SIG-M5 treated with dmso at 0.1 percent for 504 hours (cell line): ENCODE results near the gene MIF.

Source experiments
- DNase-seq: peaks from one replicate; lab custom pipeline; 2025; ENCODE audit not compliant: unreplicated experiment; lab: John Stamatoyannopoulos, UW

MIF gene

DNA sequence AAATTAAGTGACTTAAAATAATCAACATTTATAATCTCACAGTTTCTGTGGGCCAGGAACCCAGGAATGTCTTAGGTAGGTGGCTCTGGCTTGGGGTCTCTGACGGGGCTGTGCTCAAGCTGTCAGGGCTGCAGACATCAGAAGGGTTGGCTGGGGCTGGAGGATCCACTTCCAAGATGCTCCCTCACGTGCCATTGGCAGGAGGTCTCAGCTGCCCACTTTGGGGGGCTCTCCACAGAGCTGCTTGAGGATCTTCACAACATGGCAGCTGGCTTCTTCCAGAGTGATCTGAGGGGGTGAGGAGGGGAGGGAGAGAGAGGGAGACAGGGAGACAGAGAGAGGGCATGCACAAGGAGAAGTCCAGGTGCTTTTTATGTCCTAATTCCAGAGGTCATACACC, 18.4 kb upstream of the MIF start:
- DNase-seq, result no peak

DNA sequence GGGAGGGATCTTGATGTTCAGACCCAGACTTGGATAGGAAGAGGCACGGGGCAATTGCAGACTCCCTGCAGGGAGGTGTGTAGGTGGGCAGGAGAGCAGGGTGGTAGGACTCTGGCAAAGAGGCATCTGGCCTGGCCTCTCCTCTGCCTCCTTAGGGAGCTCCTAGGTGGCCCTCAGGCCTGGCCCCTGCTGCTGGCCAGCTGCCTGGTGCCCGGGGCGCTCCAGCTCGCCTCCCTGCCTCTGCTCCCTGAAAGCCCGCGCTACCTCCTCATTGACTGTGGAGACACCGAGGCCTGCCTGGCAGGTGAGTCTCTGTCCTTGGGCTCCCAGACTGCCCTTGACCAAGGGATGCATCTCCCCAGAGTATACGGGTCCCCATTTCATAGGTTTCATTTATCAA, 16.6 kb upstream of the MIF start:
- no peak for DNase-seq

DNA sequence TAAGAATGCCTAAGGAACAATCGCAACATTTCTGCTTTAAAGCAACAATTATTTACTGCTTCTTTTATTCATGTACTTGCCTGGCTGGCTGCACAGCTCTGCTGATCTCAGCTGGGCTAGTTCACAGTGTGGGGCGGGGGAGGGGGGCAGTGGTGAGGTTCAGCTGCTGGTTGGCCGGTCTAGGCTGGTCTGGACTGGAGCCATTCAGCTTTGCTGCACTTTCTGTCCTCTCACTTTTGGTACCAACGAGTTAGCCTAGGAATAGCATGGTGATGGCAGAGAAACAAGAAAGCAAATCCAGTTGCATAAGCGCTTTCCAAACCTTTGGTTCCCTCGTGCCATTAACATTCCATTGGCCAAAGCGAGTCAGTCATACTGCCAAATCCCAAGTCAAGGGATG, 16.0 kb upstream of the MIF start:
- no peak for DNase-seq

DNA sequence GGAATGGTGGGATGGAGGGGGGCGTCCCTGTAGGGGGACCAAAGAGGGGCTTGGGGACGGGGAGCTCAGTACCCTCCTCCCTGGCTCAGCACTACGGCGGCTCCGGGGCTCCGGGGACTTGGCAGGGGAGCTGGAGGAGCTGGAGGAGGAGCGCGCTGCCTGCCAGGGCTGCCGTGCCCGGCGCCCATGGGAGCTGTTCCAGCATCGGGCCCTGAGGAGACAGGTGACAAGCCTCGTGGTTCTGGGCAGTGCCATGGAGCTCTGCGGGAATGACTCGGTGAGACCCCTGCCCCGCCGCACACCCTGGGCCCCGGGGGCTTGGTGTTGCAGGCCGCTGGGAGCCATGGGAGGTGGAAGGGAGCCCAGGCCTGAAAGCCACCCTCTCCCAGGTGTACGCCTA, 11.8 kb upstream of the MIF start:
- no peak for DNase-seq

DNA sequence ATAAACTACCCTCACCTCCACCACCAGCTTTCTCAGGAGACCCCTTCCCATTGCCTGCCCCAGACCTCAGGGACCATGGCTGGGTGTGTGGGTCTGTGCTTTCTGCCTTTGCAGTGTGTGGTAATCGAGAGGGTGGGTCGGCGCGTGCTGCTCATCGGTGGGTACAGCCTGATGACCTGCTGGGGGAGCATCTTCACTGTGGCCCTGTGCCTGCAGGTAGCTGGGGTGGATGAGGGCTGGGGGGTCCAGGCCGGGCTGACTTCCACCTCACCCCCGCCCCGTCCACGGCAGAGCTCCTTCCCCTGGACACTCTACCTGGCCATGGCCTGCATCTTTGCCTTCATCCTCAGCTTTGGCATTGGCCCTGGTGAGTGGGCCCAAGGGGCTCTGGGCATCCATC, 10.5 kb upstream of the MIF start:
- no peak for DNase-seq

DNA sequence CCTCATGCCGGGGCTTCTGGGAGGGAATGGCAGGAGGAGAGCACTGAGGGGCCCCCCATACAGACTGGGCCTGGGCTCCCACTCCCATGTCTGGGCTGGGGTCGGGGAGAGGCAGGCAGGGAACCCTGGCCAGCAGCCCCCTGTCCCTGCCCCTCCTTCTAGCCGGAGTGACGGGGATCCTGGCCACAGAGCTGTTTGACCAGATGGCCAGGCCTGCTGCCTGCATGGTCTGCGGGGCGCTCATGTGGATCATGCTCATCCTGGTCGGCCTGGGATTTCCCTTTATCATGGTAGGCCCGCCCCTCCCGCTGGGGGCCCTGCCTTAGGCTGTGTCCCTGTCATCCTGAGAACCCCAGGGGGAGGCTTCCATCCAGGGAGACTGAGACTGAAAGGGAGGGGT, 10.0 kb upstream of the MIF start:
- no peak for DNase-seq

DNA sequence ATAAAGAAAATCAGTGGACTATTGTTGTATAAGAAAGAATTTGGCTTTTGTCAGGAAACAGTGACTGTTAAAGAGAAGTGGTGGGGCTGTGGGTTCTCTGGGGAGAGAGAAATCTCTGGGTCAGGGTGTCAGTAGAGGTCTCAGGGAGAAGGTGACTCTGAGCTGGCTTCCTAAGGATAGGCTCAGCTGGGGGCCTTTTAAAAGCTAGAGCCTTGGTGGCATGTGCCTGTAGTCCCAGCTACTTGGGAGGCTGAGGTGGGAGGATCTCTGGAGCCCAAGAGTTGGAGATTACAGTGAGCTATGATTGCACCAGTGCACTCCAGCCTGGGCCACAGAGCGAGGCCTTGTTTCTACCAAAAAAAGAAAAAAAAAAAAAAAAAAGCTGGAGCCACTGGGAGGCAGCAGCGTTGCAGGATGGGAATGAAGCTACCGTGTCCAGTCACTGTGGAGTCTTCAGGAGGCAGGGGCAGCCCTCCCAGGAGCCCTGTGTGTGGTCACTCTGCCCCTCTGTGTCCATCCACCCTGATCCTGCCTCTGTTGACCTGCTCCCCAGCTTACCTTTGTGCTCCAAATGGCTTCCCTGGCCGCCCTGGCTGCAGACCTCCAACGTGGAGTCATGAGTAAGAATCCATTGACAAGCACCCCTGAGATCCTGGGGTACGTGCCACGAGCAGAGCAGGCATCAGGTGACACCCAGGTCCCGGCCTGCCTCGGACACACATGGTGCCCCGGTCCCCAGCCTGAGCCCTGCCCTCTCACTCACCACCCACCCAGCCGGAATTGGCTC, 5.4 kb upstream of the MIF start:
- no peak for DNase-seq

DNA sequence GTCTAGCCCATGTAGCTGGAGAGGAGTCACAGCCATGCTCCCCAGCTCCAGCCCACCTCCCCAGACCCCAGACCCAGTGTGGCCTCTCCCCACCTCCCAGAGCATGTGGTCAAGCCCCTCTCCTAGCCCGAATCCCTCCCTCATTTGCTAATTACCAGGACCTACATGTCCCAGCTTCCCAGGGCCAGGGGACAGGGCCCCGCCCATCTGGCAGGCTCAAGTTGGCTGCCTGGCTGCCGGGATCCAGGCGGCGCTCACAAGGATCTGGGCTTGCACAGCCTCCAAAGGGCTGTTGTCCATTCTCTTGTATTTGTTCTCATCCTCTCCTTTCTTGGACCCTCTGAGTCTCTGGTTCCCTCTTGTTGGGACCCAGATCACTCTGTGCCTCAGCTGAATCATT, 4.6 kb upstream of the MIF start:
- DNase-seq, result no peak

DNA sequence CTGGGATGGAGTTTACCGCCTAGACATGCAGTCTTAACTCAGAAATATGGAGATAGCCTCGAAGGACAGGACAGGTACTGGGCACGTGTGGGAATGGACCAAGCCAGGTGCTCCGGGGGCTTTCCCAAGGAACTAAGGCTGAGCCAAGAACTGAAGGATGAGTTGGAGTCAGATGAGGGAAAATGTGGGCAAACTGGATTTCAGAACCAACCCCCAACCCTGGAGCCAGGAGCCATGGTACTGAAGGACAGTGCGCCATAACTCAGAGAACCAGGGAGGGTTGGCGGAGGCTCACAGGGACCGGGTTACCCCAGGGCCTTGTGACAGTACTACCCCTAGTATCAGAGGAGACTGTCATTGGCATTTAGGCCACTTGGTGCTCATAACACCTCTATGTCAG, 2.5 kb upstream of the MIF start:
- no peak for DNase-seq

DNA sequence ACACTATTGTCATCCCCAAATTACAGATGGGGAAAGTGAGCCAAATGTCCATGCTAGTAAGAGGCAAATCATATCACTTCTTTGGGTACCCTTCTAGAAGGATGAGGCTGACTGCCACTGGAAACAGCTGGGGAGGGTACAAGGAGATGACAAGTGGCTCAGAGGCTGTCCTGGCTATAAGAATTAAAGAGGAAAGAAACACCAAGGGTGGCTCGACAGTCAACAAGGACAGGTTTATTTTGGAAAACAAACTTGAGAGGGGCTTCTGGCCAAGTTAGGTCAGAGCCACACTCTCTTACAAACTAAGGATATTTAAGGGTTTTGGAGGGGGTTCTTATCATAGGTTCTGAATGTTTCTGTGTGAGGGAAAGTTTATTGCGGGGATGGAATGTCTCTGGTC, 2.1 kb upstream of the MIF start:
- no peak for DNase-seq

DNA sequence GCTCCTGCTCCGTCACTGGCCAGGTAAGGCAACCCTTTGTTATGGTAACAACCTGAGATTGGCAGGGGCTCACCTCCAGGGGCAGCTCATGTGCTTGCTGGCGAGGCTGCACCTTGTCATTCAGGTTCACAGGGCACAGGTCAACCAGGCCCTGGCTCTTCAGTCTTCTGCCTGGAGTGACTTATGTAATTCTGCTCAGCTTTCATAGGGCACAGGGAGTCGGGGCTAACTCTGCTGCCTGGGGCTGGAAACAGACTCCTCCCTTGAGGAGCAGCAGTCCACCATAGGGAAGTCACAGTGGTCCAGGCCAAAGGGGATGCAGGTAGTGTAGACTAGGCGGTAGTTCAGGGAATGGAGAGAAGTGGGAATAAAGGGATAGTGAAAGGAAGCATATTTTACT, 1.5 kb upstream of the MIF start:
- no peak for DNase-seq

DNA sequence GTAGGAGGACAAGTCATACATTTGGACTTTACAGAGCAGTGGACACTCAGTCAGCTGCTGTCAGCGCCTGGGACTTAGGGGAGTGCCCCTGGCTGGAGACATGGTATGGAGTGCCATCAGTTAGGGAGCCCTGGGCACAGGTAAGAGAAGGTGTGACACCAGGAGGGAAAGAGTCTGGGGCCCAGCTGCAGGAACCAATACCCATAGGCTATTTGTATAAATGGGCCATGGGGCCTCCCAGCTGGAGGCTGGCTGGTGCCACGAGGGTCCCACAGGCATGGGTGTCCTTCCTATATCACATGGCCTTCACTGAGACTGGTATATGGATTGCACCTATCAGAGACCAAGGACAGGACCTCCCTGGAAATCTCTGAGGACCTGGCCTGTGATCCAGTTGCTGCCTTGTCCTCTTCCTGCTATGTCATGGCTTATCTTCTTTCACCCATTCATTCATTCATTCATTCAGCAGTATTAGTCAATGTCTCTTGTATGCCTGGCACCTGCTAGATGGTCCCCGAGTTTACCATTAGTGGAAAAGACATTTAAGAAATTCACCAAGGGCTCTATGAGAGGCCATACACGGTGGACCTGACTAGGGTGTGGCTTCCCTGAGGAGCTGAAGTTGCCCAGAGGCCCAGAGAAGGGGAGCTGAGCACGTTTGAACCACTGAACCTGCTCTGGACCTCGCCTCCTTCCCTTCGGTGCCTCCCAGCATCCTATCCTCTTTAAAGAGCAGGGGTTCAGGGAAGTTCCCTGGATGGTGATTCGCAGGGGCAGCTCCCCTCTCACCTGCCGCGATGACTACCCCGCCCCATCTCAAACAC, 850 bp upstream of the MIF start:
- no peak for DNase-seq

DNA sequence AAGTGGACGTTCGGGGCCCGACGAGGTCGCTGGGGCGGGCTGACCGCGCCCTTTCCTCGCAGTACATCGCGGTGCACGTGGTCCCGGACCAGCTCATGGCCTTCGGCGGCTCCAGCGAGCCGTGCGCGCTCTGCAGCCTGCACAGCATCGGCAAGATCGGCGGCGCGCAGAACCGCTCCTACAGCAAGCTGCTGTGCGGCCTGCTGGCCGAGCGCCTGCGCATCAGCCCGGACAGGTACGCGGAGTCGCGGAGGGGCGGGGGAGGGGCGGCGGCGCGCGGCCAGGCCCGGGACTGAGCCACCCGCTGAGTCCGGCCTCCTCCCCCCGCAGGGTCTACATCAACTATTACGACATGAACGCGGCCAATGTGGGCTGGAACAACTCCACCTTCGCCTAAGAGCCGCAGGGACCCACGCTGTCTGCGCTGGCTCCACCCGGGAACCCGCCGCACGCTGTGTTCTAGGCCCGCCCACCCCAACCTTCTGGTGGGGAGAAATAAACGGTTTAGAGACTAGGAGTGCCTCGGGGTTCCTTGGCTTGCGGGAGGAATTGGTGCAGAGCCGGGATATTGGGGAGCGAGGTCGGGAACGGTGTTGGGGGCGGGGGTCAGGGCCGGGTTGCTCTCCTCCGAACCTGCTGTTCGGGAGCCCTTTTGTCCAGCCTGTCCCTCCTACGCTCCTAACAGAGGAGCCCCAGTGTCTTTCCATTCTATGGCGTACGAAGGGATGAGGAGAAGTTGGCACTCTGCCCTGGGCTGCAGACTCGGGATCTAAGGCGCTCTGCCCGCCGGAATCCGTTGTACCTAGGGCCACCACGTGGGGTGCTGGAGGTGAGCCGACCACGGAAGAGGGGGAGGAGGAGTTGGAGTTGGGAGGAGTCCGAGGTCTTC, 771 bp downstream of the MIF start:
- DNase-seq, result peak; percentile 68

DNA sequence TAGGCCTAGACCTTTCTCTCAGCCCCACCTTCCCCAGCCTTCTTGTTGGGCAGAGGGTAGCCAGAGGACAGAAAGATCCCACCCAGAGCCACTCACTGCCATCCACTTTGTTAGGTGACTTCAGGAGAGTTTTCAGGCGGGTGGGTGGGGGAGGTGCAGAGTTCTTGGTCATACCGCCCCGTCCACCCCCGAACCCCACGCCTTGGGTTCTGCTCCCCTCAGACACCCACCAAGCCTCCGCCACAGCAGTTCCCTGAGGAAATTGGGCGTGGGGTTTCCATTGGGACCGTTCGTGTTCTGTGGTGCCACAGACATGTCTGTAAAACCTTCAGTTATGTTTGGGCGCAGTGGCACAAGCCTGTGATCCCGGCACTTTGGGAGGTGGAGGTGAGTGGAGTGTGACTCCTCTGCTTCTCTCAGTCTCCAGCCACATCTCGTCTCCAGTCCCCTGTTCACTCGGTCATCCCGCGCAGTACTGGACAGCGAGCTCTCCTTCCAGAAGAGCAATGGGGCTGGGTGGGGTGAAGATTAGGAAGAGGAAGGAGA, 1.5 kb downstream of the MIF start:
- DNase-seq, result no peak

DNA sequence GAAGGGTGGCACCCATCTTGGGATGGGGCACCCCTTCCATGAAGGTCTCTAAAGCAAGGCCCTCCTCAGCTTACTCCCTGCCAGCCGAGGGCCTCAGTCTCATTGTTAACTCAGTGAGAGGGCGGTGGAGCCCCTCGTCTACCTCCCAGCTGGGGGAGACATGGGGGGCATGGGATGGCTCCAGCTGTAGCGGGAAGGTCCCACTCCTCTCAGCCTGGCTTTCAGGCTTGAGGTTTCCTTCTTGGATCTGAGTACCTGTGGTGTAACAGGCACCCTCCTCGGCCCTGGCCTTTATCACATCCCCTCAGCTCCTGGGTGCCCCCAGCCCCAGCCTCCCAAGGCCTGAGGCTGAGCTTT, 2.0 kb downstream of the MIF start:
- no peak for DNase-seq

DNA sequence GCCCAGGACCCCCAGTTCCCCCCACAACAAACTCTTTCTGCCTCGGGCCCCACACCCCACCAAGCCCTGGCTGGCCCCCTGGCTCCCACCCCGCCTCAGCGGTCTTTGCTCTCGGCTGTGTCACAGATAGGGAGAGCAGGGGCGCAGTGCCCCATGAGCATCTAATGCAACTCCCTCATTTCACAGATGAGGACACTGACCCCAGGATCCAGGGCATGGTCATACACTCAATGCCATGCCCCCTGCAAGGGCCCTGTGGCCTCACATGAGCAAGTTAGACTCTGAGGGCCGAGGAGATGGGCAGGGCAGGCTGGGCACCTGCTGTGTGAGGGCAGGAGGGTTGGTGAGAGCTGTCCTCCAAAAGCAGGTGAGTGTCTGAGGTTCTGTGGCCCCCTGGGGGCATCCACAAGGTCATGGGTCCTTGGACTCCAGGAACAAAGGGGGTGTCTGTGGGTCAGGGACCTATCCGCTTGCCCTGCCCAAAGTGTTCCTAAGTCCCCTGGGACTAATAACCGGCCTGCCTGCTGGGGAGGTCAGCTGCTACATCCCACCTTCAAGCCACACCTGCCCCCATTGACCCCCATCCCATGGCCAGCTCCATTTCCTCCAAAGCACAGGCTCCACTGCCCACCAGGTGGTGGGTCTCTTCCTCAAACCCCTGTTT, 2.5 kb downstream of the MIF start:
- DNase-seq, result no peak

DNA sequence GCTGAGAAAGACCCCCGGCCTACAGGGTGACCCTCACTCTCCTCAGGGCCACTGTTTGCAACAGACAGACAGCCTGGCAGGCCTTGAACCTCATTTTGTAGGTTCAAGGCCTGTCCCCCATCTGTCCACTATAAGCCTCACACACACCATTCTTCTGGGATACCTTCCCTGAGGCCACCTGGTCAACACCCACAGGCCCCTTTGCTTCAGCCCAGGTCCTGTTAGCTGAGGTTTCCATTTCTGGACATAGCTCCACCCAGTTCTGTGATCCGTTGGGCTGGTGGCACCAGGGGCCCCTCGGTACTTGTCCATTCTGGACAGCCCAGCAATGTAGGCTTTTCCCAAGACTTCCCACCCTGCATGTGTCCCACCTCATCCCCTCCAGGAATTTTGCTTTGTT, 3.1 kb downstream of the MIF start:
- DNase-seq, result no peak

DNA sequence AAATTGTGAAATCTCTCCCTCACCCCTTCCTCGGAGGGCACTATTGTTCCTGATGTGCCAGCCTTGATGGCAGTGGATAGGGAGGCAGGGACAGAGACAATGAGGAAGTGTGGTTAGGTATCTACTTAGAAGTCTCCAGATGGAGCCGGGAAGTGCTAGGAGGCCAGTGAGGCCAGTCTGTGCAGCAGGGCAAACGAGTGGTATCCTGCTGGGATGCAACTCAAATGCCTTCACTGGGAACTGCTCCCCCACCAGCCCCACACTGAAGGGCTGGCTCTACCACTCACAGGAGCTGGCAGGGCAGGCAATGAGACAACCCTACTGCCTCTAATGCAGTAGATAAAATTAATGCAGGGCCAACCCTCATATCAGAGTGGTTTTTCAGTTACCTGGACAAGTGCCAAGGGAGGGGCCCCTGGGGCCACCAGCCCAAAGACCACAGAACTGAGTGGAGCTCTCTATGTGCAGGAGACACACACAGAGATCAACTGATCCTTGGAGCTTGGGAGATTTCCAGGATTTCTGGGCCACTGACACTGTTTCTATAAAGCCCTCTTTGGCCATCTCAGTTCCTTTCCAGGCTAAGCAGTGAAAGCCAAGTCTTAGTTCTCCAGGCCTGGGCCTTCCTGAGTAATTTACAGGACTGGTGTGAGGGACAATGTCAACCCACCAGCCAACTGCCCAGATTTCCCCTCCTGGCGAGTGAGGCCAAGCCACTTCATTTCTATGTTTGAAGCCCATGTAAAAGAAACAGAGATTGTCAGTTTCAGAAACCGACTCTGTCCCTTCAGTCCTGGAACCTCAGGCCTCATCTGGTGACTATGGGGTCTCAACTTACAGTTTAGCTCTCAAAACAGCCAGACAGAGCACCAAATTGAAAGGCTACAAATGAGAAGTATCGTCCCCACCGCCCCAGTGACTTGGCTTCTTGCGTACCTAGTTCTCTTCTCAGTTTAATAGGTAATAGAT, 4.1 kb downstream of the MIF start:
- DNase-seq, result peak; percentile 23

DNA sequence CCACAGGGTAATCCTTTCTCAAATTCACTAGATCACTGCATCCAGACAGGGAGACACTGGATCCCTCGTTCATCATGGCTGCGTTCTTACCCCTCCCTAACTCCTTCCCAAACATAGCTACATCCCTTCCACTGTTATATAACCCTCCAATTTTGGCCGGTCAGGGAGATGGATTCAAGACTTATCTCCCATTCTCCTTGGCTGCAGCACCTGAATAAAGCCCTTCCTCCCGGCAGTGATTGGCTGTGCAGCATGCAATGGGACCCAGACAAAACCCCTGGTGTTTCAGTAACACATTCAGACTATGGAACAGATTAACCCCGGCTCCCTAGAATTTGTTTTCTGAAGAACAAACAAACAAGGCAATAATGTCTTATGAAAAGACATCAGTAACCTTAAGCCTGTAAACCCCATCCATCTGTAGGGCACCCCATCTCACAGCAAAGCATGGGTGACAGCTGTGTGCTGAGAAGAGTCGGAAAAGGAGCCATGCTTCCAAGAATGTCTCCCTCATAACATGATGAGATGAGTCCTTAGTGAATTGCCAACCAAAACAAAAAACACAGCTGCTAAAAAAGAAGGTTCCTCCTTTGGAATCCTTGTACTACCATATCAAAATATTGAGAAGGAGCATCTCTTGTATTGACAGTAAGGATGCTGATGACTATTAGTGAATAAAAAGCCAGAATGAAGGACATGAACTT, 5.0 kb downstream of the MIF start:
- no peak for DNase-seq
